H9 (cell line): ENCODE data around the gene PGM2. TPM values are rescaled to one million over a fixed set of nuclear protein-coding genes. Genes with fewer than 3 reads are reported as not detected.

ENCODE experiments used
- DNase-seq: peaks from one replicate; pipeline ENCODE4 v3.0.0-alpha.2; 2017
- H2AFZ ChIP-seq: one replicate; pipeline ENCODE4 v1.6.1; 2013; ENCODE audit warnings: mild to moderate bottlenecking, low read length, control low read depth, moderate library complexity
- H2AK5ac ChIP-seq: 2 replicates; pipeline ENCODE4 v1.6.1; 2013; ENCODE audit warnings: low read length, control low read depth, mixed read lengths; ENCODE audit not compliant: insufficient read length
- H2BK120ac ChIP-seq: one replicate; pipeline ENCODE4 v1.6.1; 2013; ENCODE audit warnings: low read depth, mild to moderate bottlenecking, low read length, control low read depth, inconsistent platforms; ENCODE audit not compliant: poor library complexity, severe bottlenecking
- H2BK12ac ChIP-seq: 2 replicates; pipeline ENCODE4 v1.6.1; 2013; ENCODE audit warnings: low read length, control low read depth, mixed read lengths, low read depth; ENCODE audit not compliant: insufficient read length
- H2BK15ac ChIP-seq: 2 replicates; pipeline ENCODE4 v1.6.1; 2013; ENCODE audit warnings: low read depth, low read length, control low read depth
- H2BK20ac ChIP-seq: one replicate; pipeline ENCODE4 v1.6.1; 2013; ENCODE audit warnings: low read depth, mild to moderate bottlenecking, low read length, control low read depth, inconsistent platforms; ENCODE audit not compliant: poor library complexity, severe bottlenecking
- H2BK5ac ChIP-seq: 2 replicates; pipeline ENCODE4 v1.6.1; 2013; ENCODE audit warnings: low read length, control low read depth, mixed read lengths; ENCODE audit not compliant: insufficient read length
- H3K14ac ChIP-seq: 2 replicates; pipeline ENCODE4 v1.6.1; 2013; ENCODE audit warnings: low read length, control low read depth; ENCODE audit not compliant: insufficient read depth
- H3K18ac ChIP-seq: 2 replicates; pipeline ENCODE4 v1.6.1; 2013; ENCODE audit warnings: low read depth, mild to moderate bottlenecking, mixed read lengths, low read length, control low read depth; ENCODE audit not compliant: insufficient read length
- H3K23ac ChIP-seq: 2 replicates; pipeline ENCODE4 v1.6.1; 2013; ENCODE audit warnings: low read length, control low read depth, mixed read lengths, low read depth; ENCODE audit not compliant: insufficient read length
- H3K23me2 ChIP-seq: 2 replicates; pipeline ENCODE4 v1.6.1; 2013; ENCODE audit warnings: low read depth, mild to moderate bottlenecking, mixed read lengths, low read length, control low read depth; ENCODE audit not compliant: insufficient read length, poor library complexity, severe bottlenecking
- H3K27ac ChIP-seq: 2 replicates; pipeline ENCODE4 v1.5.1; 2013; ENCODE audit warnings: low read length, control low read depth, mixed read lengths, low read depth; ENCODE audit not compliant: insufficient read length
- H3K27me3 ChIP-seq: 2 replicates; pipeline ENCODE4 v1.6.1; 2013; ENCODE audit warnings: low read length, control low read depth, inconsistent platforms; ENCODE audit not compliant: insufficient read depth
- H3K4ac ChIP-seq: 2 replicates; pipeline ENCODE4 v1.6.1; 2013; ENCODE audit warnings: low read depth, mild to moderate bottlenecking, control low read depth, inconsistent platforms, low read length, moderate library complexity
- H3K4me1 ChIP-seq: 2 replicates; pipeline ENCODE4 v1.6.1; 2013; ENCODE audit warnings: low read length, control low read depth, inconsistent platforms; ENCODE audit not compliant: insufficient read depth
- H3K4me2 ChIP-seq: 2 replicates; pipeline ENCODE4 v1.6.1; 2013; ENCODE audit warnings: low read length, control low read depth, mixed read lengths; ENCODE audit not compliant: insufficient read length, insufficient read depth
- H3K56ac ChIP-seq: 2 replicates; pipeline ENCODE4 v1.6.1; 2013; ENCODE audit warnings: low read depth, mild to moderate bottlenecking, mixed read lengths, low read length, control low read depth; ENCODE audit not compliant: insufficient read length
- H3K79me1 ChIP-seq: 2 replicates; pipeline ENCODE4 v1.6.1; 2013; ENCODE audit warnings: low read depth, mild to moderate bottlenecking, moderate library complexity, low read length, control low read depth, inconsistent platforms; ENCODE audit not compliant: insufficient read depth, poor library complexity, severe bottlenecking
- H3K79me2 ChIP-seq: 2 replicates; pipeline ENCODE4 v1.6.1; 2013; ENCODE audit warnings: low read length, control low read depth, inconsistent platforms; ENCODE audit not compliant: insufficient read depth
- H3K9ac ChIP-seq: 2 replicates; pipeline ENCODE4 v1.6.1; 2013; ENCODE audit warnings: low read length, control low read depth, mixed read lengths; ENCODE audit not compliant: insufficient read length; ENCODE audit errors: extremely low read depth
- H3K9me3 ChIP-seq: one replicate; pipeline ENCODE4 v1.6.1; 2013; ENCODE audit warnings: low read depth, low read length, inconsistent platforms; ENCODE audit not compliant: control insufficient read depth
- H3T11ph ChIP-seq: one replicate; pipeline ENCODE4 v1.6.1; 2013; ENCODE audit warnings: mild to moderate bottlenecking, low read length, control low read depth, inconsistent platforms
- H4K20me1 ChIP-seq: one replicate; pipeline ENCODE4 v1.6.1; 2013; ENCODE audit not compliant: control insufficient read depth, insufficient read length, insufficient read depth
- H4K5ac ChIP-seq: 2 replicates; pipeline ENCODE4 v1.6.1; 2013; ENCODE audit warnings: low read depth, mild to moderate bottlenecking, mixed read lengths, low read length, control low read depth; ENCODE audit not compliant: insufficient read length
- H4K8ac ChIP-seq: replicated peaks from 2 replicates; pipeline ENCODE4 v1.6.1; 2013; ENCODE audit warnings: low read length, control low read depth, mixed read lengths, low read depth; ENCODE audit not compliant: insufficient read length
- H4K91ac ChIP-seq: 2 replicates; pipeline ENCODE4 v1.6.1; 2013; ENCODE audit warnings: low read depth, mild to moderate bottlenecking, moderate library complexity, mixed read lengths, low read length, control low read depth; ENCODE audit not compliant: insufficient read length
- H3K27ac Mint-ChIP-seq, 3 experiments: 2 replicates in 2 of 3; 3 replicates in 1 of 3; pipeline ENCODE4 v1.8.0; 2020 to 2021; ENCODE audit warnings: mixed read lengths in 3 of 3, mild to moderate bottlenecking in 1 of 3, moderate library complexity in 1 of 3
- H3K27me3 Mint-ChIP-seq: 2 replicates; pipeline ENCODE4 v1.8.0; 2021; ENCODE audit warnings: low read depth, mild to moderate bottlenecking, moderate library complexity, mixed read lengths
- H3K36me3 Mint-ChIP-seq, 3 experiments: 2 replicates in 2 of 3; 3 replicates in 1 of 3; pipeline ENCODE4 v1.8.0; 2020 to 2021; ENCODE audit warnings: low read depth in 3 of 3, mixed read lengths in 3 of 3; ENCODE audit not compliant: insufficient read depth in 1 of 3
- H3K4me1 Mint-ChIP-seq, 2 experiments: 2 replicates each; pipeline ENCODE4 v1.8.0; 2020; ENCODE audit warnings: mixed read lengths in 2 of 2
- H3K4me3 Mint-ChIP-seq, 2 experiments: 2 replicates in 1 of 2; 3 replicates in 1 of 2; pipeline ENCODE4 v1.8.0; 2020 to 2021; ENCODE audit warnings: mild to moderate bottlenecking in 2 of 2, mixed read lengths in 2 of 2, moderate library complexity in 1 of 2
- H3K9me3 Mint-ChIP-seq, 2 experiments: 2 replicates in 1 of 2; 3 replicates in 1 of 2; pipeline ENCODE4 v1.8.0; 2020; ENCODE audit warnings: mild to moderate bottlenecking in 2 of 2, mixed read lengths in 2 of 2, moderate library complexity in 1 of 2
- WGBS: extraction: QIAGEN DNeasy Blood & Tissue Kit; methylation state at CpG from one replicate; pipeline ENCODE4 v1.1.7; 2013; ENCODE audit warnings: missing lambda C conversion rate, low lambda C conversion rate, mixed read lengths; ENCODE audit not compliant: insufficient read length; ENCODE audit errors: extremely low coverage; 5-methylcytosine and 5-hydroxymethylcytosine counted together
- total RNA-seq: library from RNA; stranded (reverse); gene quantifications from 2 replicates; pipeline ENCODE4 v1.2.1, GENCODE V29; 2021
- TF ChIP-seq, protein P1 (sequence below): fragments of 200-600 bp; sonication (generic); conservative IDR thresholded peaks from 3 replicates; pipeline ENCODE4 v1.8.0; 2021; ENCODE audit warnings: antibody characterized with exemption, mild to moderate bottlenecking

Gene PGM2
- total RNA-seq, 1 experiment from 2014 or later: 26.6 TPM

DNA sequence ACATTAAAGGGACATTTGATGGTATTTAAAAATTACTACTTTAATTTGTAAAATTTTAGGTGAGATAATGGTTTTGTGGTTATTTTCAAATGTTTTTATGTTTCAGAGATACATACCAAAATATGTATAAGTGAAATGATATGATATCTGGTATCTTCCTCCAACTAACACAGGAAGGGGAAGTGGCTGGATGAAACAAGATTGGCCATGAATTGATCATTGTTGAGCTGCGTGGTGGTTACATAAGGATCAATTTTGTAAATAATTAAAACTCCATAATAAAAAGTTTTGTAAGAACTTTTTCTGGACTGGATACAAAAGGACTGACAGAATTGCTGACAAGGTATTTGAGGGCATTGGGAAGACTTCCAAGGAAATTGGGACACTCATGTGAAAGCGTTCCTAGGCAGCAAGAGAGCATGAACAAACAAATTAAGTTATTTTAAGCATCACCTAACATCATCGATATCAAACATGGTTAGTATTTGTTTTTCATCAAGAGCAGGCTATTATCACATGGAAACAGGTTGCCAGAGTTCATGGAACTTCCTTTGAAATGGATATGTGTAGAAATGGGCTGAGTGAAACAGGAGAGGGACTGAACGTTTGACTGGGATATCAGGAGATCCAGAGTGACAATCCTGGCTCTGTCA is 4.4 kb upstream of the PGM2 start:
- Histone ChIP-seq H2BK5ac (no peak overlapping the region), H3K56ac (no peak overlapping the region), H4K91ac (no peak overlapping the region), H3K4me1 (0 out of 2 replicates have a peak, but pooled peaks cover 2% of the 10 kb centered on the region), H3K27ac (no peak overlapping the region), H3K14ac (no peak overlapping the region), H3K79me2 (no peaks in the 10 kb centered on the region), H2AFZ (no peak overlapping the region), H3K27me3 (no peaks in the 10 kb centered on the region), H3K23ac (no peak overlapping the region), H4K8ac (no peak overlapping the region), H3T11ph (no peak overlapping the region), H2BK120ac (no peak overlapping the region), H3K23me2 (peaks cover 13% of the 10 kb centered on the region), H3K79me1 (no peaks in the 10 kb centered on the region), H2AK5ac (no peak overlapping the region), H3K9ac (no peak overlapping the region), H3K18ac (no peak overlapping the region), H2BK15ac (no peak overlapping the region), H2BK12ac (no peak overlapping the region), H3K4ac (no peak overlapping the region), H3K4me2 (no peak overlapping the region), H4K5ac (no peak overlapping the region), H4K20me1 (no peaks in the 10 kb centered on the region), H3K9me3 (no peaks in the 10 kb centered on the region), H2BK20ac (no peak overlapping the region)
- peaks cover 15% of the 10 kb centered on the region for H3K27me3 Mint-ChIP-seq
- no peak for DNase-seq
- WGBS: no CpG with 5 or more reads among the region's 4 CpGs
- H3K36me3 Mint-ChIP-seq: peaks cover 4 to 7% (median 5%) of the 10 kb centered on the region in 3 experiments
- H3K9me3 Mint-ChIP-seq: peaks cover 11 to 14% of the 10 kb centered on the region in 2 experiments
- H3K27ac Mint-ChIP-seq: no peak overlapping the region
- H3K4me1 Mint-ChIP-seq: peaks cover under 1 to 8% of the 10 kb centered on the region in 2 experiments; a peak in 3 of 4 replicates
- TF ChIP-seq, protein P1, sequence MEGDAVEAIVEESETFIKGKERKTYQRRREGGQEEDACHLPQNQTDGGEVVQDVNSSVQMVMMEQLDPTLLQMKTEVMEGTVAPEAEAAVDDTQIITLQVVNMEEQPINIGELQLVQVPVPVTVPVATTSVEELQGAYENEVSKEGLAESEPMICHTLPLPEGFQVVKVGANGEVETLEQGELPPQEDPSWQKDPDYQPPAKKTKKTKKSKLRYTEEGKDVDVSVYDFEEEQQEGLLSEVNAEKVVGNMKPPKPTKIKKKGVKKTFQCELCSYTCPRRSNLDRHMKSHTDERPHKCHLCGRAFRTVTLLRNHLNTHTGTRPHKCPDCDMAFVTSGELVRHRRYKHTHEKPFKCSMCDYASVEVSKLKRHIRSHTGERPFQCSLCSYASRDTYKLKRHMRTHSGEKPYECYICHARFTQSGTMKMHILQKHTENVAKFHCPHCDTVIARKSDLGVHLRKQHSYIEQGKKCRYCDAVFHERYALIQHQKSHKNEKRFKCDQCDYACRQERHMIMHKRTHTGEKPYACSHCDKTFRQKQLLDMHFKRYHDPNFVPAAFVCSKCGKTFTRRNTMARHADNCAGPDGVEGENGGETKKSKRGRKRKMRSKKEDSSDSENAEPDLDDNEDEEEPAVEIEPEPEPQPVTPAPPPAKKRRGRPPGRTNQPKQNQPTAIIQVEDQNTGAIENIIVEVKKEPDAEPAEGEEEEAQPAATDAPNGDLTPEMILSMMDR: no peak
- no peak overlapping the region for H3K4me3 Mint-ChIP-seq
